Measurements from ENCODE around the gene TLL2.

TLL2 gene

GRCh38 chr10:96369890-96370583, 143.7 kb downstream of the TLL2 start:
- in situ Hi-C loops (cut with MboI; ENCODE audit: low sequenced_read_pairs): no loop called here

GRCh38 chr10:96368971-96369370, 144.8 kb downstream of the TLL2 start:
- in situ Hi-C loops (cut with MboI; ENCODE audit: low sequenced_read_pairs): no loop called here

GRCh38 chr10:96367470-96367869, 146.3 kb downstream of the TLL2 start:
- in situ Hi-C loops (cut with MboI; ENCODE audit: low sequenced_read_pairs): no loop called here

GRCh38 chr10:96366508-96366907, 147.2 kb downstream of the TLL2 start:
- in situ Hi-C loops (cut with MboI; ENCODE audit: low sequenced_read_pairs): no loop called here

- in situ Hi-C loops (cut with MboI; ENCODE audit: low sequenced_read_pairs): no loop called here
Observed at GRCh38 chr10:96365571-96365970, 148.2 kb downstream of the TLL2 start.

- in situ Hi-C loops (cut with MboI; ENCODE audit: low sequenced_read_pairs): no loop called here
Observed at GRCh38 chr10:96360766-96361165, 153.0 kb downstream of the TLL2 start.

- in situ Hi-C loops (cut with MboI; ENCODE audit: low sequenced_read_pairs): no loop called here
Observed at GRCh38 chr10:96360331-96360730, 153.4 kb downstream of the TLL2 start.

- in situ Hi-C loops (cut with MboI; ENCODE audit: low sequenced_read_pairs): no loop called here
Observed at GRCh38 chr10:96359616-96360015, 154.1 kb downstream of the TLL2 start.

GRCh38 chr10:96358851-96359540, 154.7 kb downstream of the TLL2 start, which contains the start of gene OPALIN:
Gene OPALIN (minus strand): TSS chr10:96359002. CDS start chr10:96358896, 106 bp downstream.
- in situ Hi-C loops (cut with MboI; ENCODE audit: low sequenced_read_pairs): no loop called here

- in situ Hi-C loops (cut with MboI; ENCODE audit: low sequenced_read_pairs): no loop called here
Observed at GRCh38 chr10:96357038-96357620, 156.6 kb downstream of the TLL2 start.

- in situ Hi-C loops (cut with MboI; ENCODE audit: low sequenced_read_pairs): no loop called here
Observed at GRCh38 chr10:96352582-96352981, 161.1 kb downstream of the TLL2 start.

GRCh38 chr10:96352027-96352426, 161.7 kb downstream of the TLL2 start:
- in situ Hi-C loops (cut with MboI; ENCODE audit: low sequenced_read_pairs): no loop called here

- in situ Hi-C loops (cut with MboI; ENCODE audit: low sequenced_read_pairs): no loop called here
Observed at GRCh38 chr10:96346295-96346694, 167.4 kb downstream of the TLL2 start.

- in situ Hi-C loops (cut with MboI; ENCODE audit: low sequenced_read_pairs): no loop called here
Observed at GRCh38 chr10:96345222-96345621, 168.5 kb downstream of the TLL2 start.

- in situ Hi-C loops (cut with MboI; ENCODE audit: low sequenced_read_pairs): no loop called here
Observed at GRCh38 chr10:96344178-96344577, 169.5 kb downstream of the TLL2 start.

GRCh38 chr10:96342402-96342801, 171.3 kb downstream of the TLL2 start:
- in situ Hi-C loops (cut with MboI; ENCODE audit: low sequenced_read_pairs): no loop called here

GRCh38 chr10:96341219-96342182, 172.2 kb downstream of the TLL2 start:
- in situ Hi-C loops (cut with MboI; ENCODE audit: low sequenced_read_pairs): no loop called here

GRCh38 chr10:96339956-96340904, 173.5 kb downstream of the TLL2 start:
- in situ Hi-C loops (cut with MboI; ENCODE audit: low sequenced_read_pairs): no loop called here

GRCh38 chr10:96339383-96339782, 174.3 kb downstream of the TLL2 start:
- in situ Hi-C loops (cut with MboI; ENCODE audit: low sequenced_read_pairs): no loop called here

All from HL-60/S4 treated with phorbol 12-myristate 13-acetate at 8.2 ng/mL for 4 days and 3 days (cell line).